Iris pigment epithelial cell (primary cell): ENCODE results near the gene USO1.
A peak's percentile ranks its signal among the peaks of the same experiment; 100 is the strongest.
"Not testable (repeated sequence)": the region's sequence is repeated elsewhere in the genome, so short reads cannot be mapped to it uniquely, and the experiment has no call there.

Experiments used
- DNase-seq: peaks from one replicate; pipeline ENCODE4 v3.0.0-alpha.2; 2011; ENCODE audit warnings: low read depth

The USO1 gene

GRCh38 chr4:75724066-75724866, at the start of gene USO1:
Gene USO1, plus strand, starts transcription at chr4:75724577. Its CDS starts 243 bp downstream, at chr4:75724820.
- peak; percentile 99 for DNase-seq

GRCh38 chr4:75675004-75675531, 49.3 kb upstream of the USO1 start:
- DNase-seq = no peak

- no peak for DNase-seq
Measured at GRCh38 chr4:75678473-75678872, 45.9 kb upstream of the USO1 start.

GRCh38 chr4:75678965-75679364, 45.4 kb upstream of the USO1 start:
- DNase-seq = no peak

GRCh38 chr4:75679876-75680575, 44.4 kb upstream of the USO1 start:
- DNase-seq = no peak

- no peak for DNase-seq
Measured at GRCh38 chr4:75683482-75684155, 40.8 kb upstream of the USO1 start.

- DNase-seq = no peak
Measured at GRCh38 chr4:75685546-75686189, 38.7 kb upstream of the USO1 start.

GRCh38 chr4:75686346-75686745, 38.0 kb upstream of the USO1 start:
- no peak for DNase-seq

GRCh38 chr4:75687125-75687524, 37.3 kb upstream of the USO1 start:
- DNase-seq = not testable (repeated sequence)

- not testable (repeated sequence) for DNase-seq
Measured at GRCh38 chr4:75692066-75692465, 32.3 kb upstream of the USO1 start.

GRCh38 chr4:75696071-75696470, 28.3 kb upstream of the USO1 start:
- DNase-seq = no peak

GRCh38 chr4:75696581-75696980, 27.8 kb upstream of the USO1 start:
- no peak for DNase-seq

- no peak for DNase-seq
Measured at GRCh38 chr4:75698162-75698962, 26.0 kb upstream of the USO1 start.

GRCh38 chr4:75698963-75699228, 25.5 kb upstream of the USO1 start:
- no peak for DNase-seq

GRCh38 chr4:75699299-75699698, 25.1 kb upstream of the USO1 start:
- DNase-seq = no peak

- no peak for DNase-seq
Measured at GRCh38 chr4:75702919-75703411, 21.4 kb upstream of the USO1 start.

GRCh38 chr4:75705198-75705977, 19.0 kb upstream of the USO1 start:
- DNase-seq = no peak

- no peak for DNase-seq
Measured at GRCh38 chr4:75708218-75708691, 16.1 kb upstream of the USO1 start.

- DNase-seq = no peak
Measured at GRCh38 chr4:75710246-75710645, 14.1 kb upstream of the USO1 start.

- no peak for DNase-seq
Measured at GRCh38 chr4:75714011-75714410, 10.4 kb upstream of the USO1 start.
